Measurements from ENCODE around the gene PRPSAP2.

The PRPSAP2 gene

DNA sequence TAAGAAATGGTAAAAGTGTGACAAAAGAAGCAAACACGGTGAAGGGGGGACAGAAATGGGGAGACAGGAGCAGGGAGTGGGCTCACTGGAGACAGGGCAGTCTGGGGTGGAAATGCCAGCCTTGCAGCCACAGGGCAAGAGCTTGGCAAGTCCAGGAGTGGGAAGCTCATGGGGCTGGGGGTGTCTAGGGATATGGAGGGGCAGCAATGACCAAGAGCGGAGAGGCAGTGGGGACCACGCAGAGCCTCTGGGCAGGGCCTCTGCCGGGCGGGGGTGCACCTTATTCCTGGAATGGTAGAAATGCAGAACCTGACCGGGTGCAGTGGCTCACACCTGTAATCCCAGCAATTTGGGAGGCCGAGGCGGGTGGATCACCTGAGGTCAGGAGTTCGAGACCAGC is 106.6 kb downstream of the PRPSAP2 start:
- H3K36me3 ChIP-seq (ENCODE audit: insufficient read depth), result no peaks in the 10 kb centered on the region
- H3K79me2 ChIP-seq (ENCODE audit: insufficient read depth, low read depth), result no peaks in the 10 kb centered on the region
- no peak overlapping the region for H2AFZ ChIP-seq (ENCODE audit: low read depth)
- H3K27ac ChIP-seq, result no peak overlapping the region
- no peaks in the 10 kb centered on the region for H3K27me3 ChIP-seq (ENCODE audit: insufficient read depth, low read depth)
- H3K4me3 ChIP-seq (IDR thresholded peaks at IDR 0.05; ENCODE audit: insufficient read depth, low read depth, low read length), result no peak overlapping the region
- no peaks in the 10 kb centered on the region for H3K4me1 ChIP-seq (ENCODE audit: low read depth, poor library complexity, severe bottlenecking)
- H3K9ac ChIP-seq, result no peak overlapping the region
- H4K20me1 ChIP-seq (ENCODE audit: insufficient read depth), result no peaks in the 10 kb centered on the region
- TF ChIP-seq, protein P1, sequence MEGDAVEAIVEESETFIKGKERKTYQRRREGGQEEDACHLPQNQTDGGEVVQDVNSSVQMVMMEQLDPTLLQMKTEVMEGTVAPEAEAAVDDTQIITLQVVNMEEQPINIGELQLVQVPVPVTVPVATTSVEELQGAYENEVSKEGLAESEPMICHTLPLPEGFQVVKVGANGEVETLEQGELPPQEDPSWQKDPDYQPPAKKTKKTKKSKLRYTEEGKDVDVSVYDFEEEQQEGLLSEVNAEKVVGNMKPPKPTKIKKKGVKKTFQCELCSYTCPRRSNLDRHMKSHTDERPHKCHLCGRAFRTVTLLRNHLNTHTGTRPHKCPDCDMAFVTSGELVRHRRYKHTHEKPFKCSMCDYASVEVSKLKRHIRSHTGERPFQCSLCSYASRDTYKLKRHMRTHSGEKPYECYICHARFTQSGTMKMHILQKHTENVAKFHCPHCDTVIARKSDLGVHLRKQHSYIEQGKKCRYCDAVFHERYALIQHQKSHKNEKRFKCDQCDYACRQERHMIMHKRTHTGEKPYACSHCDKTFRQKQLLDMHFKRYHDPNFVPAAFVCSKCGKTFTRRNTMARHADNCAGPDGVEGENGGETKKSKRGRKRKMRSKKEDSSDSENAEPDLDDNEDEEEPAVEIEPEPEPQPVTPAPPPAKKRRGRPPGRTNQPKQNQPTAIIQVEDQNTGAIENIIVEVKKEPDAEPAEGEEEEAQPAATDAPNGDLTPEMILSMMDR (conservative IDR thresholded peaks at IDR 0.05; ENCODE audit: low read depth, low read length), result no peak
- no peak overlapping the region for H3K4me2 ChIP-seq

DNA sequence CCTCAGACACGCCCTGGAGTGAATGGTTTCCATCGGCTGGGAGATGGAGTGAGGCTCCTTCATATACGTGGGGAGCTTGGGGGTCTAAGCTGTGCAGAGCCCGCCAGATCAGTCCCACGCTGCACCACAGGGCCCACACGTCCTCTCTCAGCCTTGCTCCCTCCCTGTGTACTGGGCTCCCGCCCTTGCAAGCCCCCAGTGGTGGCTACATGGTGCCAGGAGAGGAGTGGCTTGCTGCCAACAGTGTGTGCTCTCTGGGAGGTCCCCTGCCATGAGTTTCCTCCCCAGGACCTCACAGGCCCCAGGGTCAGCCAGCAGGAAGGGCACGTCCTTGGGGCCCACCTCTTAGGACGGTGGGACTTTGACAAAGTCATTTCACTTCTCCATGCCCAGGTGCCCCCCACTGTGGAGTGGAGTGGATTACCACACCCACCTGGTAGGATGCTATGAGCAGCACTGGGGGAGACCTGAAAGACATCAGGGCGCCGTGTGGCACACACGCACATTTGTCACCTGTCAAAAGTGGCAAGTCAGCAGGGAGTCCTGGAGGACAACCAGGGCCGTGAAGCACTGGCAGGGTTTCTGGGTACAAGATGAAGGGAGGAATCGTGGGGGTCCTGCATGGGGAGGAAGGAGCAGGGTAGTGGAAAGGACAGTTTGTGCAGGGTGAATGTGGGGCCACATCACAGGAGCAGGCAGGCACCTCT is 107.8 kb downstream of the PRPSAP2 start:
- Histone ChIP-seq H3K27ac (no peak overlapping the region), H3K27me3 (ENCODE audit: insufficient read depth, low read depth) (no peaks in the 10 kb centered on the region), H3K36me3 (ENCODE audit: insufficient read depth) (no peaks in the 10 kb centered on the region), H3K79me2 (ENCODE audit: insufficient read depth, low read depth) (no peaks in the 10 kb centered on the region), H4K20me1 (ENCODE audit: insufficient read depth) (no peaks in the 10 kb centered on the region), H2AFZ (ENCODE audit: low read depth) (no peak overlapping the region), H3K4me3 (IDR thresholded peaks at IDR 0.05; ENCODE audit: insufficient read depth, low read depth, low read length) (no peak overlapping the region), H3K9ac (no peak overlapping the region), H3K4me1 (ENCODE audit: low read depth, poor library complexity, severe bottlenecking) (no peaks in the 10 kb centered on the region), H3K4me2 (no peak overlapping the region)
- TF ChIP-seq, protein P1 (conservative IDR thresholded peaks at IDR 0.05; ENCODE audit: low read depth, low read length), result no peak

DNA sequence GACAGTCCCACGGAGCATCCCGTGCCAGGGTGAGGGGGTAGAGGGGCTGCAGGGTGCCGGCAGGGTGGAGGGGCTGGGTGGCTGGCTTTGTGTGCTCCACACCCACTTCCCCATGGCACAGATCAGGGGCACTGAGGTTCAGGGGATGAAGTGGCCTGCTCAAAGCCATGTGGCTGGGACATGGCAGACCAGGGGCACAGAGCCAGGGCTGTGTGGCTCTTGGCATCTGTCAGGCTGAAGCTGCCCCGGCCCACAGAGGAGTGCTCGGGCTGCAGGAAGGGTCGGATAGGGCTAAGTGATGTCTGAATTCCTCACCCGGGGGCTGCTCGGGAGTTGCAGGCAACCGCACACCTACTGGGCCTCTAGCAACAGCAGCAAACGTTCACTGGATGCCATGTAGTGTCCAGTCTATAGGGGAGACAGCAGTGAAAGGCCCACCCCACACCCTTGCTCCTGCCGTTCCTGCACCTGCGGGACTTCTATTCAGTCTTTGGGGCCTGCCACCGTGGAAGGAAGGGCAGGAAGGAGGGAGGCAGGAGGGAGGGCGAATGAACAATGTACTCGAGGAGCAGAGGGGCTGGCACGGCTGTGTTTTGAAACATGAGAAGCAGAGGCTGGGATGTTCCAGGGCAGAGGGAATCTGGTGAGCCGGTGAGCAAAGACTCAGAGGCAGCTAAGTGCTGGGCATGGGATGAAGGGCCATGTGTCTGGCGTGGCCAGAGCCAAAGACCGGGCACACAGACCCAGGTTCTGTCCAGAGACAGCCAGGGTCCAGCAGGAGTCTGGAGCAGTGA is 109.1 kb downstream of the PRPSAP2 start:
- Histone ChIP-seq H3K4me3 (IDR thresholded peaks at IDR 0.05; ENCODE audit: insufficient read depth, low read depth, low read length) (no peak overlapping the region), H3K79me2 (ENCODE audit: insufficient read depth, low read depth) (no peaks in the 10 kb centered on the region), H4K20me1 (ENCODE audit: insufficient read depth) (no peaks in the 10 kb centered on the region), H3K27me3 (ENCODE audit: insufficient read depth, low read depth) (no peaks in the 10 kb centered on the region), H3K36me3 (ENCODE audit: insufficient read depth) (no peaks in the 10 kb centered on the region), H2AFZ (ENCODE audit: low read depth) (no peak overlapping the region), H3K4me1 (ENCODE audit: low read depth, poor library complexity, severe bottlenecking) (no peaks in the 10 kb centered on the region), H3K27ac (no peak overlapping the region), H3K4me2 (no peak overlapping the region), H3K9ac (no peak overlapping the region)
- TF ChIP-seq, protein P1 (conservative IDR thresholded peaks at IDR 0.05; ENCODE audit: low read depth, low read length), result no peak

DNA sequence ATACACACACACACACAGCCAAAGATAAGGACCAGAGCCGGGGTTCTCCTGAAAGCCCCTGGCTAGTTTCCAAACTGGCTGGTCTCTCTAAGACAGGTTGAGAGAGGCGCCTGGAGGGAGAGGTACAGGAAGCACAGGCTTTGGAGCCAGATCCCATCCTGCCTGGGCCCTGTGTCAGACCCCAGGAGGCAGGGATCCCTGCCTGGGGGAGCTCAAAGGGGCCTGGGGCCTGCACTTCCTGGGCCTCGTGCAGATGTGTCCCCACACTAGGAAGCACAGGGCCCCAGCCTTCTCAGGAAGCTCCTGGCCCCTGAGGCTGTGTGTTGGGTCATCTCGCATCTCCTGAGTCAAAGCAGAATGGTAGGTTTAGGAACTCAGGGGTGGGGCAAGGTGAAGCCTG is 110.0 kb downstream of the PRPSAP2 start:
- Histone ChIP-seq H3K4me1 (ENCODE audit: low read depth, poor library complexity, severe bottlenecking) (no peaks in the 10 kb centered on the region), H3K36me3 (ENCODE audit: insufficient read depth) (no peaks in the 10 kb centered on the region), H3K9ac (no peak overlapping the region), H3K4me2 (no peak overlapping the region), H3K27me3 (ENCODE audit: insufficient read depth, low read depth) (no peaks in the 10 kb centered on the region), H2AFZ (ENCODE audit: low read depth) (no peak overlapping the region), H3K79me2 (ENCODE audit: insufficient read depth, low read depth) (no peaks in the 10 kb centered on the region), H3K27ac (no peak overlapping the region), H3K4me3 (IDR thresholded peaks at IDR 0.05; ENCODE audit: insufficient read depth, low read depth, low read length) (no peak overlapping the region), H4K20me1 (ENCODE audit: insufficient read depth) (no peaks in the 10 kb centered on the region)
- TF ChIP-seq, protein P1 (conservative IDR thresholded peaks at IDR 0.05; ENCODE audit: low read depth, low read length), result no peak
